GM11168 (cell line): ENCODE measurements around the gene ADIPOQ.
"Not testable (repeated sequence)": the region's sequence is repeated elsewhere in the genome, so short reads cannot be mapped to it uniquely, and the experiment has no call there.

Experiments used
- in situ Hi-C: fragments of 300-500 bp; cut with MboI; formaldehyde crosslinking; loops from one replicate; pipeline ENCODE4 v1.12.0; 2022; ENCODE audit warnings: low sequenced_read_pairs; ENCODE audit not compliant: unreplicated experiment

ADIPOQ gene

GRCh38 chr3:186825872-186826409 lies 16.6 kb upstream of the ADIPOQ start:
- in situ Hi-C loops: no loop called here

DNA sequence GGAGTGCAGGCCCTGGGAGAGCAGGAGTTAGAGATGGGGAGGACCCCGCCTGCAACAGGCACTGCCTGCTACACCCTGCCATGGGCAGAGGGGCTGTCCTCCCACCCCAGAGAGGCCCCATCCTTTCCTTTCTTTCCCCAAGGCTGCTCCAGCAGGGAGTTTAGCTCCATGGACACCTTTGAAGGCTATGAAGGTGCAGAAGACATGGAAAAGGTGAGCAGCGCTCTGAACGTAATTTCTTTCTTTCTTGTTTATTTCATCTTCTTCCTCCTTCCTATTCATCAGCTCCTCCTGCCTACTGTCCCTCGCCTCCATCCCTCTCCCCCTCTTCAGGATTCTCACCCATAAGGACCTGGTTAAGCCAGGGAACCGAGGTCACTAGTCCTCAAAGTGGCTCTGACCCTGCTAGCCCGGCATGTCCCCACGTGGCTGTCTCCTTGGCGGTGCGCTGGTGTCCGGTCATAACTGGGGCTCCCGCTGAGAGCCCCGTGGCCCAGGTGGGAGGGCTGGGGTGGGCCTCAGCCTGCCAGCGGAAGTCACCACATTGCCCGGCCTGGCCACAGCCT lies 16.0 kb upstream of the ADIPOQ start:
- in situ Hi-C loops: no loop called here

DNA sequence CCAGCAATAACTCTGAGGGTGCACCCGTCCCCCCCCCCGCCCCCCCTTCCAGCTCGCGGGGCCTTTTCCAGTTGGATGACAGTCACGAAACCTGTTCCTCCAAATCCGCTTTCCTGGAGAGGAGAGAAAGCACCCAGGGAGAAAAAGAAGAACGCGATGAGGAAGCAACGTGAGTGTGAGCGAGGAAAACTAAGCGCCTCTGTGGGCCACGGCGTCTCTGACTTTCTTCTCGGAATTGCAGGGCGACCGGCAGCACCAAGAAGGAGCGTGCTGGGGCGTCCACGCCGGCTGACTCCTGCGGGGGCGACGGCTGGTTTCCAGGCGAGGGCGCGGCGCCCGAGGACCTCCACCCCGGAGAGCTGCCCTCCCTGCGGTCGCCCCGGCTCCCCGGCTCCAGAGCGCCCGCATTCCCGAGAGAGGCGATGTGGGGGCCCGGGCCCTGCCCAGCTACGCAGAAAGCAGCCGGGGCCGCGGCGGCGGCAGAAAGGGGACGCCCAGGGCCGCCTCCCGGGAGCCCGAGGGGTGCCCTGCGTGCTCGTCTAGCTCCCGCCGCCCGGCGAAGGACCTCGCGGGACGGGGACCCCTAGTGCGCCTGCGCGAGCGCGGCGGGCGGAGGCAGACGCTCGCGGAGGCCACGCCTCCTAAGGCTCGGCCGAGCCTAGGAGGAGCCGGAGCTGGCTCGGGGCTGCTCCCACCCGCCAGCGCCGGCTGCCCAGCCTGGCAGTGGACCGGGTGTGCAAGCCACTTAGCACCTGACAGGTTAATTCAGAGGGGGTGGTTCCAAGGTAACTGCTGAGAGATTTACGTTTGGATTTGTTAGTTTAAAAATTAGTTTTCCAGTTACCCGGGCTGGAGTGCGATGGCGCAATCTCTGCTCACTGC lies 15.3 kb upstream of the ADIPOQ start:
- in situ Hi-C loops: no loop called here

- in situ Hi-C loops: no loop called here
These were observed 14.2 kb upstream of the ADIPOQ start for GRCh38 chr3:186828340-186828739.

DNA sequence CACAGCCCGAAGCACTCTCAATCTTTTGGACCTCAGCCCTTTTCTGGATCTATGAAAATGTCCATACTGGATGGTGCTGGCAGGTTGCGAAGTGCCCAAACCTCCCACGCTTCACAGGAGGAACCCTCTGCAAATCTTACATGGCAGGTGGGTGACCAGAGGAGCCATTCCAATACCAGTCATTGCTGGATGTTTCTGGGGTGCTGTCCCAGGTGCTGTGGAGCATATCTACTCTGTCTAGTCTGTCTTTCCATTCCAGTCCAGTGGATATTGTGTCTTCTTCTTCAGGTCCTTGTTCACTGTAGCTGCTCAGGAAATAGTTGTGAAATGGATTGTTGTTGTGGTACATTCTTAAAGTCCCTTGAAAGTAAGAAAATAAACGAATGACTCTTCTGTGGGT lies 10.7 kb upstream of the ADIPOQ start:
- in situ Hi-C loops: no loop called here

GRCh38 chr3:186832276-186832675 lies 10.2 kb upstream of the ADIPOQ start:
- in situ Hi-C loops: no loop called here

- in situ Hi-C loops: loop anchor here (10.0 kb wide), 1 partner anchor 305 kb away; no protein-coding TSS in a partner anchor
These were observed 2.5 kb upstream of the ADIPOQ start for GRCh38 chr3:186839874-186840641.

DNA sequence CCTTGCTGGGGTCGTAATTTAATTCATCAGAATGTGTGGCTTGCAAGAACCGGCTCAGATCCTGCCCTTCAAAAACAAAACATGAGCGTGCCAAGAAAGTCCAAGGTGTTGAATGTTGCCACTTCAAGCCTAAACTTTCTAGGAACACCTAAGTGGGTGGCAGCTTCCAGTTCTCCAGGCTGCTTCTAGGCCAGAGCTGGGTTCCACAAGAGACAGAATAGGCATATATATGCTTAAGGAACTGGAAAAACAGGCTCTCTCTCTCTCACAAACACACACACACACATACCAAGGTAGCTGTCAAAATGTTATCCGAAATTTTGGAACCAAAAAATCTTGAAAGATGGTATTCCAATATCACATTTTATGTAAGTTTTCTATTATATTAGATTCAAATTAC lies 890 bp upstream of the ADIPOQ start:
- in situ Hi-C loops: loop anchor here (10.0 kb wide), 1 partner anchor 303 kb away; no protein-coding TSS in a partner anchor

- in situ Hi-C loops: loop anchor here (10.0 kb wide), 1 partner anchor 302 kb away; no protein-coding TSS in a partner anchor
These were observed 526 bp downstream of the ADIPOQ start for GRCh38 chr3:186843039-186843432.

DNA sequence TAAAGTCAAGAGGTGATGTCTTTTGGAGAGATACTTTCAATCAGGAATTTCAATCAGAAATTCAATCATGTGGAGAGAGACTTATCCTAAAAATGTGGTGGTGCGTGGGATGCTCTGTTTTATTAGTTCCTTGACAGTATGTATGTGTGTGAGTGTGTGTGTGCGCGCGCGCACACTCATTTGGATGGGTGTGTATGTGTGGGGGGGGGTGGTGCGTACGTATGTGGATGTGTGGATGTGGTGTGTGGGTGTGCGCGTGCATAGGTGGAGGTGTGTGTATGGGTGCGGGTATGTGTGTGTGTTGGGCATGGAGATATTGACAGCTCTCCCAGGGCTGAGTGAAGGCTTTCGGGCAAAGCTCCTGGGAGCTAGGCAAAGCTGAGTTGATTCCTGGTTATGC lies 2.4 kb downstream of the ADIPOQ start:
- in situ Hi-C loops: loop anchor here (10.0 kb wide), 1 partner anchor 300 kb away; no protein-coding TSS in a partner anchor

DNA sequence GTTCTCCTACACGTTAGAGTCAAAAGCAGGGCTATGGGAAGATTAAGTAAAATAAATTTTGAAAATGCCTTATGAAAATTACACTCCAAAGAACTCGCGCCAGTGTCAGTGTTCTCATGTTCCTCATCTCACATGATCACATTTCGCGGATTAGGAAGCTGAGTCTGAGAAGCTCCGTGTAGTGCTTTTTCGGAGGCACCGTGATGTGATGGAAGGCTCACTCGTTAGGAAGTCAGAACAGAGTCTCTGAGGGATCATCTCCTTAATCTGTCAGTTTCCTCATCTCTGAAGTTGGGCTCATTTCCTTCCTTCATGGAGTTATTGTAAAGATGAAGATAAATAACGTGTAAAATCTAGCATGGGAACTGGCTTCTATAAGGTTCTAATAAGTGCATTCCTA lies 3.2 kb downstream of the ADIPOQ start:
- in situ Hi-C loops: loop anchor here (10.0 kb wide), 1 partner anchor 299 kb away; no protein-coding TSS in a partner anchor

DNA sequence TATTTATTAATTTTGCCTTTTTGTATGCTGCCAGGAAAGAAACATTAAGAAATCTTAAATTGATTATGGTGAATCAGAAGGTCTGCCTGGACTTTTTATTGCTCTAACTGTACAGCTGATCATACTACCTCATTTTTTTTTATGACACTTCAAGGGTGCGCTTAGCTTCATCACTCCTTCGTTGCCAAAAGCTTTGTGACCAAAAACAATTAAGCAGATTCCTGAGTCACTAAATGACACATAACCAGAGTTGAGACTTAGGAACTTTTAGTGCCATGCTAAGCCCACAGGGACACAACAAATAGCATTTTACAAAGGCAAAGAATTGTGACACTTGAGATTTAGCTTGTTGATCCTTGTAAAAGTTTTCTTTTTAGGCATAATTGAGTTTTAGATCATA lies 4.9 kb downstream of the ADIPOQ start:
- in situ Hi-C loops: loop anchor here (10.0 kb wide), 1 partner anchor 297 kb away; no protein-coding TSS in a partner anchor

- in situ Hi-C loops: loop anchor here (10.0 kb wide), 1 partner anchor 295 kb away; no protein-coding TSS in a partner anchor
These were observed 7.0 kb downstream of the ADIPOQ start for GRCh38 chr3:186849374-186849975.

- in situ Hi-C loops: not testable (repeated sequence)
These were observed 9.3 kb downstream of the ADIPOQ start for GRCh38 chr3:186851835-186852234.

GRCh38 chr3:186852994-186853393 lies 10.5 kb downstream of the ADIPOQ start:
- in situ Hi-C loops: no loop called here

DNA sequence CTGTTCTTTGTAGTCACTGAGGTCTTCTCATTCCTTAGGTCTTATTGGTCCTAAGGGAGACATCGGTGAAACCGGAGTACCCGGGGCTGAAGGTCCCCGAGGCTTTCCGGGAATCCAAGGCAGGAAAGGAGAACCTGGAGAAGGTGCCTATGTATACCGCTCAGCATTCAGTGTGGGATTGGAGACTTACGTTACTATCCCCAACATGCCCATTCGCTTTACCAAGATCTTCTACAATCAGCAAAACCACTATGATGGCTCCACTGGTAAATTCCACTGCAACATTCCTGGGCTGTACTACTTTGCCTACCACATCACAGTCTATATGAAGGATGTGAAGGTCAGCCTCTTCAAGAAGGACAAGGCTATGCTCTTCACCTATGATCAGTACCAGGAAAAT lies 11.6 kb downstream of the ADIPOQ start:
- in situ Hi-C loops: no loop called here

GRCh38 chr3:186854954-186855353 lies 12.4 kb downstream of the ADIPOQ start:
- in situ Hi-C loops: no loop called here

- in situ Hi-C loops: no loop called here
These were observed 15.2 kb downstream of the ADIPOQ start for GRCh38 chr3:186857743-186858142.

DNA sequence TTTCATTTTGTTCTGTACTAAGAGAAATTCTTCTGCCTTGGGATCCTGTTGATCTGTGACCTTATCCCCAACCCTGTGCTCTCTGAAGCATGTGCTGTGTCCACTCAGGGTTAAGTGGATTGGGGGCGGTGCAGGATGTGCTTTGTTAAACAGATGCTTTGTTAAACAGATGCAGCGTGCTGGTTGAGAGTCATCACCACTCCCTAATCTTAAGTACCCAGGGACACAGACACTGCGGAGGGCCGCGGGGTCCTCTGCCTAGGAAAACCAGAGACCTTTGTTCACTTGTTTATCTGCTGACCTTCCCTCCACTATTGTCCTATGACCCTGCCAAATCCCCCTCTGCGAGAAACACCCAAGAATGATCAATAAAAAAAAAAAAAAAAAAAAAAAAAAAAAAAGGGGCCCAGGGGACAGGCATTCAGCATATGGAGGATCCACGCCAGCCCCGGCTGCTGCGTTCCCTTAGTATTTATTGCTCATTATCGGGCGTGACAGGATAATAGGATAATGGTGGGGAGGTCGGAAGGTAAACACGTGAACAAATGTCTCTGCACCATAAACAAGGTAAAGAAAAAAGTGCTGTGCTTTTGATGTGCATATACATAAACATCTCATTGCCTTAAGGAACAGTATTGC lies 22.8 kb downstream of the ADIPOQ start:
- in situ Hi-C loops: not testable (repeated sequence)
